ENCODE data around the gene NAB1.

The NAB1 gene

GRCh38 chr2:190717764-190718651 is 69.1 kb downstream of the NAB1 start:
- no peak for DNase-seq

DNA sequence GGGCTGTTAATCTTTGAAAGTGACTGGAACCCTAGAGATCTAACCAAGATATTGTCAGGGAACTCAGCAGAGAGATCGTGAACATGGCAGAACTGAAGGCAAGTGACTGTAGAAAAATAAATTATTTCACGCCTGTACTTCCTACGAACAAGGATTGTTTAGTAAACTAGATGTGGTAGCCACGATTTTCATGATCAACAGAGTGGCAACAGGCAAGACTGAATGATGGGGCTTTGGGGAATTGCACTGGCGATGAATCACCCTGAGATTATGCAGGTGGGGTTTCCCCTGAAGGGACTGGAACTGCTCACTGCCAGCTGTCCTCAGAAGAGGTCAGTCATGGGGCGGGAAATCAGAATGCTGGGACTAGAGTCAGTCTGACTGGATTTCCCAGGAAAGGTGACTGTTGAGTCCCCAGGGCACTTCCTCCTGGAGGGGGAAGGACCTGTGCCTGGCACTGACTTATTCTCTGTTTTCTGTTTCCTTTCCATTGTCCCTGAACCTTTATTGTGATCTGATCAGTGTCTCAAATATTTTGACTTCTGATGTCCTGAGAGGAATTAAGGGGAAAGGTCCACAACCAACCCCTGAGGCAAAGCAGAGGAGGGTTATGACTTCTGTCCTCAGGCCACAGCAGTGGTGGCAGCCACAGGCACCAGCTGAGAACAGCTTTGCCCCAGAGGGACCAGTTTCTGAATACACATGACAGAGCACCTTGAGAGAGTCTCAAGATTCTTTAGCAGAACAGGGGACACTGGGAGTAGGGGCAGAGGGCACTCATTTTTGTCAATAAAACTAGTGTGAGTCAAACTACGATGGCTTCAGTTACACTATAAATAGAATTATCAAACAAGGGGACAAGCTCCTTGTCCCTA is 70.0 kb downstream of the NAB1 start:
- DNase-seq: no peak

DNA sequence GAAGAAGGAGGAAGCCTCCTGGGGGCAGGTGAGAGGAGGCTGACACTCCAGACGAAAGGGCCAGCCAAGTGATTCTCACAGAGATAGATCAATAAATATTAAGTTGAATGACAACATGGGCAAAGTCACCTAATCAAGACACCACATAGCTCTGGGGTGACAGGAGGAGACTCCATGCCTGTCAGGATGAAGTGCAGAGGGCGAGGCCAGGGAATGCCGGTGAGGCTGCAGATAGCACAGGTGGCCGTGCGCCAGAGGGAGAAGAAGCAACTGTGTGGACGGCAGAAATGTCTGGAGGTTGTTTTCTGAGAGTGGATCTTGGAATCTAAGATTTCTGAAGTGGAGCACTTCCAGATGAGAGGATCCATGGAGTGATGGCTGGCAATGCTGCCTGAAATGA is 71.4 kb downstream of the NAB1 start:
- DNase-seq: no peak

DNA sequence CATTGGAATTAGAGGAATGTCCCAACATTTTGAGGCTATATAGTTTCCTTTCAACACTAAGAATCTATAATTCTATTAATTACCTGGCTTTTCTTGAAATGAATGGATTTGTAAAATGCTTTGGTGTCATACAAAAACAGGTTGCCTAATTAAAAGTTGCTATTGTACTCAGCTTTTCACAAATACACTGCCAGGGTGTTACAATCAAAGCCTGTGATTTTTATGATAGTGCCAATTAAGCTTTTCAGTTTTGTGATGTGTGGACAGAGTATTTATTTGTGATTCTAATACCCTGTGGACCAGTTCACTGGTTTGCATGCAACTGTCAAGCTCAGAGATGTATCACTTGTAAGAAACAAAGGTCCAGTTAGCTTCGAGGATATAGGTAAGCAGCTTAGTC is 71.8 kb downstream of the NAB1 start:
- DNase-seq: no peak

DNA sequence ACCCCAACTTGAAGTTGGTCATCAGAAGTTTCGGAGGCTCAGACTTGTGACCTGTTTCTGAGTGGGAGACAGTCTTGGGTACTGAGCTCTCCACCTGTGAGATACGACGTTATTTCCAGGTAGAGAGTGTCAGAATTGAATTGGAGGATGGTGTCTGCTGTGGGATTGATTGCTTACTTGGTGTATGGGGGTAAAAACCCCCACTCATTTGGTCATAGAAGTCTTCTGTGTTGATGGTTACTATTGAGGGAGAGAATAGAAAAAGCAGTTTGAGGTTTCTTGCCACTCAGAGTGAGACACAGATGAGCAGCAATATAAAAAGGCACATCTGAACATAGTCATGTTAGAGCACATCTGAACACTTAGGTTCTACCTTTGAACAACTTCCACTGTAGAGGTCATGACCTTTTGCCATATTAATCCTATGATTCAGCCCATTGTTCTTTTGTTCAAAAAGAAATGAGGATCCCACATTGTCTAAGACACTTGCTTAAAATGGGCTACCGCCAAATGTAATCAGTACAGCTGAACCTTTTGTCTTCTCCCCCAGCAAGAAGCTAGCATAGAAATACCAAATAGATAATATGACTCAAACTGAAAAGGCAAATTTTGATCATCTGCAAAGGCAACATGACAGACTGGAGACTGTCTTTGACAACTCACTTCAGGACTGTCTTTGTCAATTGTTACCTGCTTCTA is 73.3 kb downstream of the NAB1 start:
- DNase-seq: no peak

DNA sequence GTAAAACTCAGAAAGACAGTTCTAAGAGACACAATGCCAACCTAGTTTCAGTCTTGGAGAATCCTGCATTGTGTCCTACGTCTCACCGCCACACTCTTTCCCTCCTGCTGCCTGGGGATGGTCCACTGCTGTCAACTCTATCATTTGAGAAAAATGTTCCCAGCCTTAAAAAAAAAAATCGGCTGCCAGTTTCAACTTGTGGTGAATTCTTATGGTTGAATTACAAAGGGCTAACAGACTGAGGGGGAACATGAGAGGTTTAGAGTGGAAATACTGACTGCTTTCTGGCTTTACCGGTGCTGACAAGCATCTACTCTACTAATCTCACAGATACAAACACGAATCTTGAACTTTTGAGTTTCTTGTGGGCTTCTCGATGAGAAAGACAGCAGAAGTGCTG is 74.0 kb downstream of the NAB1 start:
- DNase-seq: no peak

DNA sequence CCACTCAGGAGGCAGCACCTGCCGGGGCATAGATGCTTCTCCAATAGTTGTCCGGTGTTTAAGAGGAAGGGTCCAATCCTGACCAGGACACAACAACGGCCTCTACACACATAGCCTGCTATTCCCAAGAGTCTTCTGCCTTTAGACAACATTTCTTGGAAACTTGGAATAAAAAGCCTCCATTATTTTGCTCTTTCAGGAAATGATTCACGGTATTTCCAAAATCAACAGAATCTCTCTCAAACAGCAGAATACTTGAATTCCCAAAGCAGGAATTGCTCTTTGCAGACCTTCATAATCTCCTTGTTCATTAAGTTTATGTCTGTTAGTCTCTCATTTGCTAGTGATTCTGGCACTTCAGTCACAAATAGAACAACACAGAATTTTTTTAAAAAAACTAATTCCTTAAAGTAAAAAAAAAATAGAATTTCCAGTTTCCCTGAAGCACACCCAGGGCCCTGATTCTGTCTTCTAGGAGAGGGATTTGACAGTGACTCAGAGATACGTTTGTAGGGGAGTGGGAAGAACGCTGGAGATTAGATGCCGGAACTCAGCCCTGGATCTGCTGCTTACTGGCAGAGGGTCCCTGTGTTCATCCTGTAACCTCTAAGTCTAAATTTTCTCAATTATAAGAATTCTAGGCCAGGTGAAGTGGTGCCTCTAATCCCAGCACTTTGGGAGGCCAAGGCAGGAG is 74.7 kb downstream of the NAB1 start:
- DNase-seq: no peak

- no peak for DNase-seq
Observed at GRCh38 chr2:190726255-190726654, 77.4 kb downstream of the NAB1 start.

DNA sequence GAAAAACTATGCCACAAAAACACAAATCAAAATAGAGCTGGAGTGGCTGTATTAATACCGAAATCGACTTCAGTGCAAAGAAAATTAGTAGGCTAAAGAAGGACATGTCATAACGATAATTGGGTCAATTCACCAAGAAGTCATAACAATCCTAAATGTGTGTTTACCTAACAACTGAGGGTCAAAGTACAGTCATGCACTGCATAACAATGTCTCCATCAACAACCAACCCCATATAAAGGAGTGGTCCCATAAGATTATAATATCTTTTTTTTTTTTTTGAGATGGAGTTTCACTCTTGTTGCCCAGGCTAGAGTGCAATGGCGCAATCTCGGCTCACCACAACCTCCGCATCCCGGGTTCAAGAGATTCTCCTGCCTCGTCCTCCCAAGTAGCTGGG is 87.5 kb downstream of the NAB1 start:
- DNase-seq: no peak

DNA sequence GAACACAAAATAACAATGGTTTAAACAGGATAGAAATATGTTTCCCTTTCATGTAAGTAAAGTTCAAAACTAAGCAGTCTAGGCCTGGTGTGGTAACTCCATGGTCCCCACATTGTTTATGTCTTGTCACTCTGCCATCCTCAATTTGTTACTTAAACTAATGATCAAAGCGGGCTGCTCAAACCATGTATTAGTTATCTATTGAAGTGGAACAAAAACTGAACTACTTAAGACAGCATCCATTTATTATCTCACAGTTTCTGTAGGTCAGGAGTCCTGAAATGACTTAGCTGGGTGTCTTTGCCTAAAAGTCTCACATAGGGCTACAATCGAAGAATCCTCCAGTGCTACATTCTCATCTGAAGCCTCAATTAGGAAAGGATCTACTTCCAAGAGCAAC is 91.6 kb downstream of the NAB1 start:
- no peak for DNase-seq

Data from NCI-H774 (cell line).